HK-2 (cell line): ENCODE results near the gene PATL1.
"Not testable (repeated sequence)": the region's sequence is repeated elsewhere in the genome, so short reads cannot be mapped to it uniquely, and the experiment has no call there.

ENCODE experiments used
- DNase-seq: peaks from one replicate; pipeline ENCODE4 v3.0.0-alpha.2; 2018; ENCODE audit not compliant: unreplicated experiment

Gene PATL1, protein sequence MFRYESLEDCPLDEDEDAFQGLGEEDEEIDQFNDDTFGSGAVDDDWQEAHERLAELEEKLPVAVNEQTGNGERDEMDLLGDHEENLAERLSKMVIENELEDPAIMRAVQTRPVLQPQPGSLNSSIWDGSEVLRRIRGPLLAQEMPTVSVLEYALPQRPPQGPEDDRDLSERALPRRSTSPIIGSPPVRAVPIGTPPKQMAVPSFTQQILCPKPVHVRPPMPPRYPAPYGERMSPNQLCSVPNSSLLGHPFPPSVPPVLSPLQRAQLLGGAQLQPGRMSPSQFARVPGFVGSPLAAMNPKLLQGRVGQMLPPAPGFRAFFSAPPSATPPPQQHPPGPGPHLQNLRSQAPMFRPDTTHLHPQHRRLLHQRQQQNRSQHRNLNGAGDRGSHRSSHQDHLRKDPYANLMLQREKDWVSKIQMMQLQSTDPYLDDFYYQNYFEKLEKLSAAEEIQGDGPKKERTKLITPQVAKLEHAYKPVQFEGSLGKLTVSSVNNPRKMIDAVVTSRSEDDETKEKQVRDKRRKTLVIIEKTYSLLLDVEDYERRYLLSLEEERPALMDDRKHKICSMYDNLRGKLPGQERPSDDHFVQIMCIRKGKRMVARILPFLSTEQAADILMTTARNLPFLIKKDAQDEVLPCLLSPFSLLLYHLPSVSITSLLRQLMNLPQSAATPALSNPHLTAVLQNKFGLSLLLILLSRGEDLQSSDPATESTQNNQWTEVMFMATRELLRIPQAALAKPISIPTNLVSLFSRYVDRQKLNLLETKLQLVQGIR

DNA sequence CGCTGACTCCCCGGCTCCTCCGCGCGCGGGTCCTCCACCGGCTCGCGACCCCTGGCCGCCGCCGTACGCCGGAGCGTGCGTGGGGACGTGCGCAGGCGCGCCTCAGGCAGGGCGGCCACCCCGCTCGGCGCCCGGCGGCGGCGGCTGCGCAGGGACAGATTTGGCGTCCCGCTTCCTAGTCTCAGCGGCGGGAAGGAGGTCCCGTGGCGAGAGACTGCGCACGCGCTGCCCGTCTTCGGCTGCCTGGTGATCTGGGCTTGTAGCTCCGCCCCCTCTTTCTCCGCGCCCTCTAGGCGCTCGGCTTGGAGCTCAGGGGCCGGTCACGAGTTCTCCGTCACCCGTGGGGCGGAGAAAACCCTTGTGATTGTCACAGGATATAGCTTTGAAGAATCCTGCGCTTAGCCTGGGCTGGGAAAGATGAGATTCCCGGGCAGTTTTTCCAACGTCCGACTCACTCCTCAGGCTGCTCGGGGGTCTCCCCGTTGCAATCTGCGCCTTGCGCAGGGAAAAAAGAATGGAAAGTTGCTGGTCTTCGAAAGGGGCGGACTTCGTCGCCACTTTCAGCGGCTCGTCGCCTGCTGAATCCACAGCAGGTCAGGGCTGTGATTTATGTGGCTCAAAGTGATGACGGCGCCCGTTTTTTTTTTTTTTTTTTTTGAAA, at the start of gene PATL1:
Gene PATL1, minus strand, starts transcription at position 88 of the 661 bp plus-strand sequence. CDS start 142 bp downstream, outside the sequence.
- peak; percentile 96 for DNase-seq

DNA sequence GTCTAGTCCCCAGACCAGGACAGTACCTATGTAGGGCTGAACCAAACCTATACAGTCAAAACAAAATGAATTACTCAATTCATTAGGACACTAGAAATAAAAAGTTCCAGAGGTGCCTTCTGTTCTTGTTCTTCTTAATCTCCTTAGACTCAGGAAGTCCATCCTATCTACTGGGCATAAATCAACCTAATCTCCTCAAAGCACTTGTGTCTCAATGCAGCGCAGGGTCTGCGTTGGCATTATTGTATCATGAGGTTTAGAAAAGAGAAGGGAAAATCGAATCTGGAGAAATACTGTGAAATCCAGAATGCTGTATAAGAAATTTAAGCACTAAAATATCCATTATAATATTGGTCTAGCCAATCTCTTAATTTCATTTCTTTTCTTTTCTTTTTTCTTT, 47.2 kb upstream of the PATL1 start:
- no peak for DNase-seq

DNA sequence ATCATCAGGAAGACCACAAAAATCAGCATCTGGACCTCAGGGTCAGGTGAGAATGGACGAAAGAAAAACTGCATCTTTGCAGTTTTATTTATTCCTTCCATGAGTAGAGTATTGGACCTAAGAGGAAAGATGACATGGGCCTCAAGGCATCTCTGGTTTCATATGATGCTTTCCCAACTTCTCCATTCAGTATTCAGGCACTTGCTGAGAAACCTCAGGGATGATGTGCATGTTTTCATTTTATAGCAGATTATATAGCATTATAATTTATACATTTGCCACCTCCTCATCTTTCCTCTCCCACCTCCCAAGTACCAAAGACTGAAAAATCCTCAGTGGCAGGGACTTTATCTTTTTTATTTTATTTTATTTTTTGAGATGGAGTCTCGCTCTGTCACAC, 44.9 kb upstream of the PATL1 start, which contains the start of gene OR10V1:
Gene OR10V1, minus strand, starts transcription at position 101 of the 400 bp plus-strand sequence. Its CDS starts 0 bp downstream, at position 101.
- DNase-seq: no peak

DNA sequence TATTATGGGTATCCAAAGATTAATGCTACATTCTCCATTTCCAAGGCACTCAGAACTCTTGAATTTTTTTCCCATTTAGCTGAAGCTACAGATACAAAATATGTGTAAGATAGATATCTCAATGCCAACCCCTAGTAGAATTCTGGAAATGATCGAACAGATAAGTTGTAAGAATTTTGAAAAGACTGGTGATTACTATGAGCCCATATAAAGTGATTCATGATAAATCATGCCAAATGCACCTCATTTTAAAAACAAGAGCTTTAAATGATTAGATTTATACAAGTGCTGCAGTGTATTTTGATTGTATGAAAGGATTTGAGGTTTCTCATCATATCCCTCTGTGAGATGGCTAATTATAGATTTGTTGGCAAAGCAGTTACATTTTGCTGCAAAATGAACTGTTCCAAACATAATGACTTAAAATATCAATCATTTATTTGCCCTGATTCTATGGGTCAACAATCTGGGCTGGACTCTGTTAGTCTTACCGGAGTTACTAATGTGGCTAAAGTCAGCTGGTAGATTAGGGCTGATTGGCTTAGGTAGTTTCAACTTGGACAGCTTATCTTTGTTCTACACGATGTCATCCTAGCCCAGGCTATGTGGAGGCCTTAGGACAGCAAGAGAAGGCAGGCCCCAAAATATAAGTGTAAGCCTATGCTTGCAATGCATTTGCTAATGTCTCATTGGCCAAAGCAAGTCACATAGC, 41.5 kb upstream of the PATL1 start:
- DNase-seq: no peak

DNA sequence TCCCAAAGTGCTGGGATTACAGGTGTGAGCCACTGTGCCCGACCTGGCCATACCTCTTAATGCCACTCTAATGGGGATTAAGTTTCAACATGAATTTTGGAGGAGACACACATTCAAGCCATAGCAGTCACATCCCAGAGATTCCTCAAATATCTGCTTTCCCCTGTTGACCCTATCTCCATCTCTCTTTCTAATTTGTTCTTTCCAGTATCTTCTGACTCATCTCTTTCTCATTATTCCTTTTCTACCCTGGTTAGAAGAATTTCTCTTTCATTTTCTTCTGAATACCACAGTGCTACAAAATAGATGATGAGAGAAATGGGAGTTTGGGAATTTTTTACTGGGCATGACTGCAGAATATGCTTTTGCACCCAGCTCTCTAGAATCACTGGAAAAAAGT, 39.7 kb upstream of the PATL1 start:
- no peak for DNase-seq

DNA sequence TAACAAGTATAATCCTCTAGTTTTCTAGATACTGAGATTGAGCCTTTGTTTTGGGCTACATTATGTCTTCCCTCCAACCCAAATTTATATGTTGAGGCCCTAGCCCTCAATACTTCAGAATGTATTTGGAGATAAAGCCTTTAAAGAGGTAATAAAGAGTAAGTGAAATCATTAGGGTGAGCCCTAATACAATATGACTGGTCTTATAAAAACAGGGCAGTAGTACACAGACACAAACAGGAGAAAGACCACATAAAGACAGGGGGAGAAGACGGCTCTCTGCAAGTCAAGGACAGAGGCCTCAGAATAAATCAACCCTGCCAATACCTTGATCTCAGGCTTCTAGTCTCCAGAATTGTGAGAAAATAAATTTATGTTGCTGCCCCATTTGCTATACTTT, 38.5 kb upstream of the PATL1 start:
- DNase-seq: no peak

DNA sequence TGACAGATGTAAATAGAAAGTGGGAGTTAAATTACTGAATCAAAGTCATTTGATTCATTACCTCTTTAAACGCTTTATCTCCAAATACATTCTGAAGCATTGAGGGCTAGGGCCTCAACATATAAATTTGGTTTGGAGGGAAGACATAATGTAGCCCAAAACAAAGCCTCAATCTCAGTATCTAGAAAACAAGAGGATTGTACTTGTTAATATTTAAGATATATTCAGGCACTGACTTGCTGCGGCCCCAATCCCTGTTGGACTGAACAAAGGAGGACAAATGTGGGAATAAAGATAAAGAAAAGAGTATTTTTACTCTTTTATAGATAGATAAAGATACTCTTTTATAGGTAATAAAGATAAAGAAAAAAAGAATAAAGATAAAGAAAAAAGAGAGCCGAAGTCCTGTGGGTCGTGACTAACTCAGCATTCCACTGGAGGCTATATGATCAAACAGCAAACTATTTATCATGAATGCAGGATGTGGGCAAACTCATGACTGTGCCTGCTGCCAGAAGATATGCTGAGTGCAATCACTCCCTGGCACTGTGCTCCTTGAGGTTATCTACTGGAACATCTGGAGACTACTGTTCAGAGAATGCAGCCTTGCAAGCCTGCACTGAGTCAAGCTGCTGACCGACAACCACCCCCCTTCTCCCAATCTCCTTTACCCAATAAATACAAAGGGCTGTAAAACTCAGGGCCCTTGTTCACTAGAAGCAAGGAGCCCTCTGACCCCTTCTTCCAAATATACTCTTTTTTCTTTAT, 37.9 kb upstream of the PATL1 start:
- peak; percentile 34 for DNase-seq

DNA sequence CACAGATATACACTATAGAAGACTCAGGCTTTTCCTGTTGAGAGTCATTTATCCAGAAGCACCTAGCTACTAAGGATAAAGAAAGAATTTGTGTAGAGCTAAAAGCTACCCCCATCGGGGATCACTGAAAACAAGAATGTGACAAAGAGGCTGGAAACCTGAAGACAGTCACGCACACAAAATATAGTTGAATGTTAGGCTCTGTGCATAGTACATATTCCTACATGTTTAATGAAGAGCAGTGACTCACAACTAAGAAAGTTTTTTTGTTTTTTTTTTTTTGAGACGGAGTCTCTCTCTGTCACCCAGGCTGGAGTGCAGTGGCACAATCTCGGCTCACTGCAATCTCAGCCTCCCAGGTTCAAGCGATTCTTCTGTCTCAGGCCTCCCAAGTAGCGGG, 36.5 kb upstream of the PATL1 start:
- no peak for DNase-seq

DNA sequence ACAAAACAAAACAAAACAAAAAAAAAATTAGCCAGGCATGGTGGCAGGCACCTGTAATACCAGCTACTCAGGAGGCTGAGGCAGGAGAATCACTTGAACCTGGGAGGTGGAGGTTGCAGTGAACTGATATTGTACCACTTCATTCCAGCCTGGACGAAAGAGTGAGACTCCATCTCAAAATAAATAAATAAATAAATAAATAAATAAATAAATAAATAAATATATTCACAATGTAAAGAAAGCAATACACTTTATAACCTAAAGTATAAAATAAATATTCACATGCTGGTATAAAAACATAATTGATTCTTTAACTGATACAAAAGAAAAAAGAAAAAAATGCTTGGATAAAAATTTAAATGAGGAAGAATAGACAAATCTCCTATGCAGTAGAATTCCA, 34.7 kb upstream of the PATL1 start:
- not testable (repeated sequence) for DNase-seq

DNA sequence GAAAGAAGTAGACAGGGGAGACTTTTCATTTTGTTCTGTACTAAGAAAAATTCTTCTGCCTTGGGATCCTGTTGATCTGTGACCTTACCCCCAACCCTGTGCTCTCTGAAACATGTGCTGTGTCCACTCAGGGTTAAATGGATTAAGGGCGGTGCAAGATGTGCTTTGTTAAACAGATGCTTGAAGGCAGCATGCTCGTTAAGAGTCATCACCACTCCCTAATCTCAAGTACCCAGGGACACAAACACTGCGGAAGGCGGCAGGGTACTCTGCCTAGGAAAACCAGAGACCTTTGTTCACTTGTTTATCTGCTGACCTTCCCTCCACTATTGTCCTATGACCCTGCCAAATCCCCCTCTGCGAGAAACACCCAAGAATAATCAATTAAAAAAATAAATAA, 31.3 kb upstream of the PATL1 start:
- not testable (repeated sequence) for DNase-seq

DNA sequence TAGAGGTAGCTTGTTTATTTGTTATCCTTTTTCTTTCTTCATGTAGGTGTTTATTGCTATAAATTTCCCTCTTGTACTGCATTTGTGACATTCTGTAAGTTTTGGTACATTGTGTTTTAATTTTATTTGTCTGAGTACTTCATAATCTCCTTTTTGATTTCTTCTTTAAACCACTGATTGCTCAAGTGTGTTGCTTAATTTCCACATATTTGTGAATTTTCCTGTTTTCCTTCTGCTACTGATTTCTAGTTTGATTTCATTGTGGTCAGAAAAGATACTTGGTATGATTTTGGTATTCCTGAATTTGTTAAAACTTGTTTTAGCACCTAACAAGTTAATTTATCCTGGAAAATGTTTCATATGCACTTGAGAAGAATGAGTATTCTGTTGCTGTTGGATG, 29.7 kb upstream of the PATL1 start:
- DNase-seq: no peak

DNA sequence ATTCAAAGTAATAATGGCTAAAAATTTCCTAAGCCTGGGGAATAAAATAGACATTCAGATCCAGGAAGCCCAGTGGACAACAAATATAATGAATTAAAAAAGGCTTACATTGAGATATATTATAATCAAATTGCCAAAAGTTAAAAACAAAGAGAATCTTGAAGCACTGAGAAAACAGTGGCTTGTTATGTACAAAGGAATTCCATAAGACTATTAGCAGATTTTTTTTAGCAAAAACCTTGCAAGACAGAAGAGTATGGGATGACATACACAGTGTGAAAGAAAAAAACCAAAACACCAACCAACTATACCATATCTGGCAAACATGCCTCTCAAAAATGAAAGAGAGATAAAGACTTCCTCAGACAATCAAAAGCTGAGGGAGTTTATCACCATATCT, 24.1 kb upstream of the PATL1 start:
- no peak for DNase-seq

DNA sequence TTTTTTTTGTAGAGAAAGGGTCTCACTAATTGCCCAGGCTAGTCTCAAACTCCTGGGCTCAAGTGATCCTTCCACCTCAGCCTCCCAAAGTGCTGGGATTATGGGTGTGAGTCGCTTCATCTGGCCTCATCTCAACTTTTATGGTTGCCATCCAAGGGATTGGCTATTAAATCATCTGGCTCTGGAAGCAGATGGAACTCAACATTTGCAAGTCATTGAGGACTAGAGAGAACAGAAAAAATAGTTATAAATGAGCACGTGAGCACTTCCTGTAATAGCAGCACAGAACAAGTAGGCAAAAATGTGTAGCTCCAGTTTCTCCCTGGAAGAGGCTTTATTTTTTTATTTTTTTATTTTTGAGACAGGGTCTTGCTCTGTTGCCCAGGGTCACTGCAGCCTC, 22.3 kb upstream of the PATL1 start:
- DNase-seq: no peak

DNA sequence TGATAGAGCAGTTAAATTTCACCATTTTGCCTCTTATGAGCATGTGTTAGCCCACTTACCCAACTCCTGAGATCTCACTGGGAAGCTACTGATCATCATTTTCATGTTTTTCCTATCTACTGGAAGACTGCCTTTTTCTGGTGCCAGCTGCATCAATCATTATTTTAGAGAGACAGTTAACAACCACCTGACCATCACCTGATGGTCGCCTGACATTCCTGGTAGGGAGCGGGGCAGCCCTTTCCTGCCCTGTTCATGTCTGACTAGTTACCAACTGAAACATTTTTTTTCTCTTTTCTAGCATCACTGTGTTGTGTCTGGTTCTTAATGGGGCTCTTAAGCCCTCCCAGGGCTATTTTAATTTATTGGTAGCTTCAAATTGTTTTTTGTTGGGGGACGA, 20.2 kb upstream of the PATL1 start:
- DNase-seq: no peak

DNA sequence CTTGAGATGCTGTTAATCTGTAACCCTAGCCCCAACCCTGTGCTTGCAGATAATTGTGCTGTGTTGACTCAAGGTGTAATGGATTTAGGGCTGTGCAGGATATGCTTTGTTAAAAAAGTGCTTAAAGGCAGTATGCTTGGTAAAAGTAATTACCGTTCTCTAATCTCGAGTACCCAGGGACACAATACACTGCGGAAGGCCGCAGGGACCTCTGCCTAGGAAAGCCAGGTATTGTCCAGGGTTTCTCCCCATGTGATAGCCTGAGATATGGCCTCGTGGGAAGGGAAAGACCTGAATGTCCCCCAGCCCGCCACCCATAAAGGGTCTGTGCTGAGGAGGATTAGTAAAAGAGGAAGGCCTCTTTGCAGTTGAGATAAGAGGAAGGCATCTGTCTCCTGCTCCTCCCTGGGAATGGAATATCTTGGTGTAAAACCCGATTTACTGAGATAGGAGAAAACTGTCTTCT, 12.5 kb upstream of the PATL1 start:
- DNase-seq: not testable (repeated sequence)

DNA sequence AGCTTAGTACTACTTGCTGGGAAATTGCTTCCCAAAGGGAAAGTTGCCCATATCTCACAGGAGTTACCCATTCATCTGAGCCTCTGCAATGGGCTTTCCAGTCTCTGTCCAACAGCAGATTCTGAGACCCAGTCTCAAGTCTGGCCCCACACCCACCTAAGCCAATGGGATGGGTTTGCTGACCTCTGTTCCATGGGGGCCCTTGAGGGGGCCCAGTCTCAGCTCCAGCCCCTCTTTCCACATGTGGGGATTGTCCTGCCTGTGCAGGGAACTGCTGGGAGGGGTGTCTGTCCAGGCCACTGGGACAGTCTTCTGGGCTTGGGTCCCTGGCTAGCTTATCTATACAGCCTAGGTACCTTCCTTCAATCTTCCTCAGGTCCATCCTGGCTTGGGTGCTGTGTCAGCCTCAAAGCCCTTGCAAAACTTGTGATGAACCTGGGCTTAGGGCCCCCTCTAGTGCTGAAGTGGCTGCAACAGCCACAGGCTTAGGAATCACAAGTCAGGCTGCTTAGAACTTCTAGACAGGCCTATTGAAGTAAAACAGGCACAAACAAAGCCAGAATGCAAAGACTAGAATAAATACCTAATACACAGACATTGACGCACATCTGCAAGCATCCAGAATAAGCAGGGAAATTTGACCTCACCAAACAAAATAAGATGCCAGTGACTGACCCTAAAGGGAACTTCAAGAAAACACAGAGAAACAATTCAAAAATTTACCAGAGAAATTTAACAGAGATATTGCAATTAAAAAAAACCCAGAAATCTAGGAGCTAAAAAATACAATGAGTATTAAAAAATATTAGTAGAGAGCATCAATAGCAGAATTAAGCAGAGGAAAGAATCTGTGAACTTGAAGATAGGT, 11.7 kb upstream of the PATL1 start:
- peak; percentile 49 for DNase-seq

DNA sequence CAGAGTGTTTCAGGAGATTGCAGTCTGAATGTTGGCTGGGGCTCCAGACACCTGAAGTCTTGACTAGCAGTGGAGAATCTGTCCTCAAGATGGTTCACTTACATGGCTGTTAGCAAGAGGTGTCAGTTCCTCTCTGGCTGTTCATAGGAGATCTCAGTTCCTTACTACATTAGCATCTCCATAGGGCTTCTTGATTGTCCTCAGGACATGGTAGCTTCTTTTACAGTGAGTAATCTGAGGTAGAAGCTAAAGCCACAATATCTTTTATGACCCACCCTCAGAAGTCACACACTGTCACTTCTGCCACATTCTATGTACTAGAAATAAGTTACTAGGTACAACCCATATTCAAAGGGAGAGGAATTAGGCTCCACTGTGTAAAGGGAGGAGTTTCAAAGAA, 10.5 kb upstream of the PATL1 start:
- no peak for DNase-seq

DNA sequence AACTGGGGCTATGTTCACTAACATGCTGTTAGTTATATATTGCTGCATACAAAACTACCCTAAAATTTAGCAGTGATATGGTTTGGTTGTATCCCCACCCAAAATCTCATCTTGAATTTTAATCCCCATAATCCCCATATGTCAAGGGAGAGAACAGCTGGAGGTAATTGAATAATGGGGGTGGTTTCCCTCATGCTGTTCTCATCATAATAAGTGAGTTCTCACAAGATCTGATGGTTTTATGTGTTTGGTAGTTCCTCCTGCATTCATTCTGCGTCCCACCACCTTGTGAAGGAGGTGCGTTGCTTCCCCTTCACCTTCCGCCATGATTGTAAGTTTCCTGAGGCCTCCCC, 10.0 kb upstream of the PATL1 start:
- no peak for DNase-seq

DNA sequence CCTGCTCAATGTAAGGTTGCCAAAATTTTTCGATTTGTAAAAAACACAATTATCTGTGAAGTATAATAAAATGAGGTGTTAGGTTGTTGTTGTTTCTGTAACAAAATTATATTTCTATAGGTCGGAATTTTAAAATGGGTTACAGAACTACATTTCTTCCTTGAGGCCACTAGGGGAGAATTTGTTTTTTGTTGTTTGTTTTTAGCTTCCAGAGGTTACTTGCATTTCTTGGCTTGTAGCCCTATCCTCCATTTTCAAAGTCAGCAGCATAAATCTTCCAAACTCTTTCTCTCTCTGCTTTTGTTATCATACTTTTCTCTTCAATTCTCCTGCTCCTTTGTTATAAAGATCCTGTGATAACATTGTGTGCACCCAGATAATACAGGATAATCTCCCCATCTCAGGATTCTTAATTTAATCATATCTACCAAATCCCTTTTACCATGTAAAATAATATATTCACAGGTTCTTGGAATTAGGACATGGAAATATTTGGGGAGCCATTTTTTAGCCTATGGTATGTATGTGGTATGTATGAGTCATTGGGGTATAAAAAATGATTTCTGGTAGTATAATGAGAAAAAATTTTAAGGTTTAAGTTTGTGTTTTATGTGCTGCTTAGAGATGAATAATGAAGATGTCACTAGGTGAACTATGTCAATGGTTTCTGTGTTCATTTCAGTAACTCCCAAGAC, 9.4 kb upstream of the PATL1 start:
- DNase-seq: no peak
